Fibroblast of lung (primary cell): ENCODE data around the gene BTBD9.

Experiments used
- EZH2 ChIP-seq: IDR thresholded peaks from 2 replicates; pipeline ENCODE4 v1.5.1; 2012; ENCODE audit warnings: low read length, control low read depth, mild to moderate bottlenecking; ENCODE audit errors: missing control alignments
- TF ChIP-seq, protein P1 (sequence below), 2 donors: IDR thresholded peaks in 1 of 2; conservative IDR thresholded peaks in 1 of 2; 1 replicate in 1 of 2; 2 replicates in 1 of 2; pipeline ENCODE4 v1.5.1; 2011 to 2012; ENCODE audit warnings: low read length in 2 of 2, control low read depth in 1 of 2, inconsistent platforms in 1 of 2, low read depth in 1 of 2, mild to moderate bottlenecking in 1 of 2

DNA sequence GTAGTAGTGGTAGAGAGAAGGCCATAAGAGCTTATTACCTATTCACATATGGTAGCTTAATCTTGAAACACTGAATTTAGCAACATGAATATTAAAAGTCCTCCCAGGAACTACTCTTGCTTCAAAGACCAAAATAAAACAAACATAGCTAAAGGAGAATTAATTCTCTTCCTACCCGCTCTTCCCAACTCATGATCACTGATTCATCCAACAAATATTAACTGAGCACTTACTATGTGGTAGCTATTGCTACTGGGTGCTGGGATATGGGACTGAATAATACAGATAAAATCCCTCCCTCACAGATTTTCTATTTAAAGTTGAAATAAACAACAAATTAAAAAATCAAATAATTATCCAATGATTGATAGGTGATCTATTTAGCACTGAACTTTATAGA, 287.1 kb downstream of the BTBD9 start:
- TF ChIP-seq, protein P1, sequence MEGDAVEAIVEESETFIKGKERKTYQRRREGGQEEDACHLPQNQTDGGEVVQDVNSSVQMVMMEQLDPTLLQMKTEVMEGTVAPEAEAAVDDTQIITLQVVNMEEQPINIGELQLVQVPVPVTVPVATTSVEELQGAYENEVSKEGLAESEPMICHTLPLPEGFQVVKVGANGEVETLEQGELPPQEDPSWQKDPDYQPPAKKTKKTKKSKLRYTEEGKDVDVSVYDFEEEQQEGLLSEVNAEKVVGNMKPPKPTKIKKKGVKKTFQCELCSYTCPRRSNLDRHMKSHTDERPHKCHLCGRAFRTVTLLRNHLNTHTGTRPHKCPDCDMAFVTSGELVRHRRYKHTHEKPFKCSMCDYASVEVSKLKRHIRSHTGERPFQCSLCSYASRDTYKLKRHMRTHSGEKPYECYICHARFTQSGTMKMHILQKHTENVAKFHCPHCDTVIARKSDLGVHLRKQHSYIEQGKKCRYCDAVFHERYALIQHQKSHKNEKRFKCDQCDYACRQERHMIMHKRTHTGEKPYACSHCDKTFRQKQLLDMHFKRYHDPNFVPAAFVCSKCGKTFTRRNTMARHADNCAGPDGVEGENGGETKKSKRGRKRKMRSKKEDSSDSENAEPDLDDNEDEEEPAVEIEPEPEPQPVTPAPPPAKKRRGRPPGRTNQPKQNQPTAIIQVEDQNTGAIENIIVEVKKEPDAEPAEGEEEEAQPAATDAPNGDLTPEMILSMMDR (conservative IDR thresholded peaks at IDR 0.05 in 1 of 2, IDR thresholded peaks at IDR 0.05 in 1 of 2; ENCODE audit: low read depth in 1 of 2, low read length in 2 of 2): no peak
- TF ChIP-seq EZH2: no peak
